ENCODE results near the gene PRR7. TPM values are rescaled to one million over a fixed set of nuclear protein-coding genes. Genes with fewer than 3 reads are reported as not detected.

The PRR7 gene
- total and polyA plus RNA-seq, 2 of the 13 experiments (the other 11 are each of a cell fraction or from before 2014, with no cell fraction given), result 4.8 to 5.0 TPM

- 50% methylated on average over 6 of the region's 93 CpGs for WGBS (ENCODE audit: low lambda C conversion rate)
- H4K20me1 ChIP-seq (ENCODE audit: insufficient read depth, low read length), result no peaks in the 10 kb centered on the region
- DNase-seq (ENCODE audit: low spot score), result no peak
- no peaks in the 10 kb centered on the region for H3K27me3 ChIP-seq (ENCODE audit: control insufficient read depth in 1 of 2, insufficient read depth in 2 of 2, low read length in 2 of 2)
- peak overlapping the region; percentile 39; the same call in 1 of the 2 replicates for H3K9ac ChIP-seq (ENCODE audit: insufficient read depth, low read depth, low read length)
- H3K4me1 ChIP-seq (ENCODE audit: insufficient read depth, low read length), result peaks cover 20% of the 10 kb centered on the region
- CTCF ChIA-PET (ENCODE audit: low intra/inter-chr PET ratio, low total read pairs), result interaction anchor here (0.6 to 2.3 kb wide), 4 partner anchors 22 to 97 kb away, joined by 3 to 35 read pairs (median 3); partner anchors contain the start of gene GRK6
- intact Hi-C loops (cut with micrococcal nuclease; ENCODE audit: unreplicated experiment), result loop anchor here (1.0 kb wide), 1 partner anchor 50 kb away; no protein-coding TSS in a partner anchor
- ATAC-seq, result peak; percentile 91
- no peak for FAIRE-seq
- H3K36me3 ChIP-seq (replicated peaks in 1 of 2; ENCODE audit: control insufficient read depth in 1 of 2, insufficient read depth in 2 of 2, low read length in 2 of 2), result no peaks in the 10 kb centered on the region
- H3K9me3 ChIP-seq (ENCODE audit: low read length), result no peaks in the 10 kb centered on the region
- H3K79me2 ChIP-seq (ENCODE audit: insufficient read depth, low read length), result no peaks in the 10 kb centered on the region
- in situ Hi-C loops (cut with HindIII; ENCODE audit: extremely low pct_ligation_motif_present, low pct_unique_long_range_greater_than_20kb), result no loop called here
- H3K27ac ChIP-seq (ENCODE audit: extremely low read length, insufficient read depth, low read length), result no peak overlapping the region
- POLR2A ChIA-PET, result interaction anchor here (0.5 to 3.3 kb wide), 11 partner anchors 21 to 94 kb away, joined by 3 to 19 read pairs (median 4); partner anchors contain the start of genes GRK6, PDLIM7 and PRR7
- no TSS peak for BruUV-seq (replicated peaks)
- H2AFZ ChIP-seq (ENCODE audit: low read length), result no peak overlapping the region
- H3K4me3 ChIP-seq (replicated peaks in 1 of 3; ENCODE audit: insufficient read depth in 1 of 3, low read depth in 2 of 3, low read length in 3 of 3), result peak overlapping the region; percentile 30 to 70 (median 59); a peak in 5 of 6 replicates
- H3K4me2 ChIP-seq (ENCODE audit: low read depth, low read length), result peak overlapping the region; percentile 71
- peak; percentile 72 for TF ChIP-seq ZBTB33 (CRISPR knock-in tag; IDR thresholded peaks at IDR 0.05)
- peak; percentile 91; the same call in 1 of the 2 replicates for TF ChIP-seq NFIB (CRISPR knock-in tag; IDR thresholded peaks at IDR 0.05; ENCODE audit: borderline replicate concordance)
- TF ChIP-seq FOXC1 (CRISPR knock-in tag; IDR thresholded peaks at IDR 0.05; ENCODE audit: borderline replicate concordance), result 0 out of 2 replicates have a peak, but pooled peaks have one; percentile 55
- TF ChIP-seq KLF13 (CRISPR knock-in tag; IDR thresholded peaks at IDR 0.05), result no peak
- TF ChIP-seq ZNF253 (CRISPR knock-in tag; IDR thresholded peaks at IDR 0.05; ENCODE audit: borderline replicate concordance), result 0 out of 2 replicates have a peak, but pooled peaks have one; percentile 6
- peak; percentile 40; the same call in 1 of the 2 replicates for TF ChIP-seq TARDBP (CRISPR knock-in tag; IDR thresholded peaks at IDR 0.05)
- 0 out of 4 replicates have a peak, but pooled peaks of 1 of the 2 experiments have one; percentile 12 for TF ChIP-seq KLF16 (CRISPR knock-in tag; IDR thresholded peaks at IDR 0.05)
- no peak for TF ChIP-seq SRF (IDR thresholded peaks at IDR 0.05; ENCODE audit: low read depth, low read length)
- no peak for TF ChIP-seq ZNF773 (CRISPR knock-in tag; IDR thresholded peaks at IDR 0.05; ENCODE audit: borderline replicate concordance)
- no peak for TF ChIP-seq ZNF484 (CRISPR knock-in tag; IDR thresholded peaks at IDR 0.05; ENCODE audit: borderline replicate concordance, low read depth)
- TF ChIP-seq ZBTB10 (CRISPR knock-in tag; IDR thresholded peaks at IDR 0.05; ENCODE audit: borderline replicate concordance), result peak; percentile 12; the same call in 1 of the 2 replicates
- peak; percentile 1; the same call in 1 of the 2 replicates for TF ChIP-seq NRL (CRISPR knock-in tag; IDR thresholded peaks at IDR 0.05; ENCODE audit: borderline replicate concordance)
- 0 out of 2 replicates have a peak, but pooled peaks have one; percentile 42 for TF ChIP-seq ZBTB14 (CRISPR knock-in tag; IDR thresholded peaks at IDR 0.05)
- no peak for TF ChIP-seq ZNF224 (CRISPR knock-in tag; IDR thresholded peaks at IDR 0.05)
- TF ChIP-seq ZNF652 (CRISPR knock-in tag; IDR thresholded peaks at IDR 0.05; ENCODE audit: borderline replicate concordance, low read depth), result peak; percentile 62; the same call in 1 of the 2 replicates
- TF ChIP-seq SALL1 (CRISPR knock-in tag; IDR thresholded peaks at IDR 0.05), result peak; percentile 24; the same call in 1 of the 2 replicates
Measured at GRCh38 chr5:177403792-177404640, 42.6 kb upstream of the PRR7 start.

All from HepG2 (cell line).